Right lobe of liver (tissue), 4 donors: ENCODE measurements around the gene CYP2W1.

Experiments used
- POLR2A ChIP-seq: fragments of 450-650 bp; IDR thresholded peaks from one replicate; pipeline ENCODE4 v1.6.1; 2017; ENCODE audit warnings: antibody characterized with exemption, mild to moderate bottlenecking
- TF ChIP-seq, protein P1 (sequence below), 4 donors: fragments of 200-600 bp in 3 of 4; fragments of 450-650 bp in 1 of 4; IDR thresholded peaks; one replicate each; pipeline versions ENCODE4 v1.5.1 to v1.8.0; 2016 to 2022; ENCODE audit warnings: antibody characterized with exemption in 4 of 4, mild to moderate bottlenecking in 2 of 4
- donor health status: DM: no; HTN: no; CAD: no.
- donor health status: DM: no; HTN: no; CAD: no.
- donor health status: DM: no; HTN: yes; CAD: no.

DNA sequence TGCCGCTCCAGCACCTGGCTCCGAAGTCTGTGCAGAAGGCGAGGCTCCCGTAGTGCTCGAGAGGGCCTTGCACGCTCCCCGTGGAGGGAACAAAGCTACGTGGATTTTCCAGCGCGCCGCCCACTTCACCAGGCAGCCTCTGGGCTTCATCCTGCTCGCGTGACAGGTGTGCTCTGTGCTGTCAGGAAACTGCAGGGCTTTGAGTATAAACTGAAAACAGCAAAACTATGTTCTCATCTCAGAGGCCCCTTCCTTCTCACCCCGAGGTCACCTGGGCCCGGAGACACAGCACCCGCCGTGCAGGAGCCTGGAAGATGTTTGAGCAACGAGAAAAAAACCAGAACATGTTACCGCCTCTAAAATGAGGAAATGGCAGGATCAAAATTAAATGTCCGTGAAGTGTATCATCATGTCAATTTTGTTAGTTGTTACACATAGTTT is 43.8 kb downstream of the CYP2W1 start:
- TF ChIP-seq, protein P1, sequence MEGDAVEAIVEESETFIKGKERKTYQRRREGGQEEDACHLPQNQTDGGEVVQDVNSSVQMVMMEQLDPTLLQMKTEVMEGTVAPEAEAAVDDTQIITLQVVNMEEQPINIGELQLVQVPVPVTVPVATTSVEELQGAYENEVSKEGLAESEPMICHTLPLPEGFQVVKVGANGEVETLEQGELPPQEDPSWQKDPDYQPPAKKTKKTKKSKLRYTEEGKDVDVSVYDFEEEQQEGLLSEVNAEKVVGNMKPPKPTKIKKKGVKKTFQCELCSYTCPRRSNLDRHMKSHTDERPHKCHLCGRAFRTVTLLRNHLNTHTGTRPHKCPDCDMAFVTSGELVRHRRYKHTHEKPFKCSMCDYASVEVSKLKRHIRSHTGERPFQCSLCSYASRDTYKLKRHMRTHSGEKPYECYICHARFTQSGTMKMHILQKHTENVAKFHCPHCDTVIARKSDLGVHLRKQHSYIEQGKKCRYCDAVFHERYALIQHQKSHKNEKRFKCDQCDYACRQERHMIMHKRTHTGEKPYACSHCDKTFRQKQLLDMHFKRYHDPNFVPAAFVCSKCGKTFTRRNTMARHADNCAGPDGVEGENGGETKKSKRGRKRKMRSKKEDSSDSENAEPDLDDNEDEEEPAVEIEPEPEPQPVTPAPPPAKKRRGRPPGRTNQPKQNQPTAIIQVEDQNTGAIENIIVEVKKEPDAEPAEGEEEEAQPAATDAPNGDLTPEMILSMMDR (IDR thresholded peaks at IDR 0.05): no peak
- no peak for TF ChIP-seq POLR2A
